K562 (cell line): ENCODE results near the gene GNPTAB. TPM values are rescaled to one million over a fixed set of nuclear protein-coding genes. Genes with fewer than 3 reads are reported as not detected.
A peak's percentile ranks its signal among the peaks of the same experiment; 100 is the strongest.

Experiments used
- ADNP ChIP-seq: fragments of 200-800 bp; sonication (Bioruptor generic); IDR thresholded peaks from 2 replicates; pipeline ENCODE4 v1.6.1; 2016; ENCODE audit warnings: missing genetic modification characterization, missing compliant biosample characterization
- ARID1B ChIP-seq: fragments of 450-650 bp; IDR thresholded peaks from 2 replicates; pipeline ENCODE4 v1.6.1; 2016; ENCODE audit warnings: antibody characterized with exemption, mild to moderate bottlenecking, inconsistent platforms
- ARID3A ChIP-seq: IDR thresholded peaks from 2 replicates; pipeline ENCODE4 v1.6.1; 2012; ENCODE audit warnings: low read depth, low read length, improper control_type of control experiment, borderline replicate concordance
- CBFA2T2 ChIP-seq: fragments of 450-650 bp; conservative IDR thresholded peaks from 2 replicates; pipeline ENCODE4 v1.6.1; 2017; ENCODE audit warnings: mild to moderate bottlenecking
- DLX4 ChIP-seq: fragments of 250-450 bp; sonication (Bioruptor Pico); IDR thresholded peaks from 2 replicates; pipeline ENCODE4 v1.6.1; 2021; ENCODE audit warnings: mild to moderate bottlenecking
- E4F1 ChIP-seq: fragments of 250-450 bp; sonication (Bioruptor Pico); IDR thresholded peaks from 2 replicates; pipeline ENCODE4 v1.5.0; 2021; ENCODE audit warnings: mild to moderate bottlenecking, borderline replicate concordance
- FOS ChIP-seq: IDR thresholded peaks from 3 replicates; pipeline ENCODE4 v1.6.1; 2011; ENCODE audit not compliant: insufficient read length; ENCODE audit errors: extremely low read depth
- HES1 ChIP-seq: fragments of 450-650 bp; IDR thresholded peaks from 2 replicates; pipeline ENCODE4 v1.6.1; 2016; ENCODE audit warnings: low read depth, mild to moderate bottlenecking, moderate library complexity
- L3MBTL2 ChIP-seq: fragments of 450-650 bp; IDR thresholded peaks from 2 replicates; pipeline ENCODE4 v1.6.1; 2016; ENCODE audit warnings: mild to moderate bottlenecking, moderate library complexity
- MAFG ChIP-seq: fragments of 450-650 bp; conservative IDR thresholded peaks from 2 replicates; pipeline ENCODE4 v1.6.1; 2016; ENCODE audit warnings: missing genetic modification characterization, missing compliant biosample characterization
- MNT ChIP-seq, 2 experiments: fragments of 450-650 bp; conservative IDR thresholded peaks; 2 replicates each; pipeline ENCODE4 v1.6.1; 2017; ENCODE audit warnings: mild to moderate bottlenecking in 2 of 2, moderate library complexity in 2 of 2
- MTA2 ChIP-seq: fragments of 450-650 bp; IDR thresholded peaks from 2 replicates; pipeline ENCODE4 v1.6.1; 2016; ENCODE audit warnings: low read depth
- MYBL2 ChIP-seq, 2 experiments: fragments of 450-650 bp in 1 of 2; sonication (generic) in 1 of 2; formaldehyde crosslinking in 1 of 2; IDR thresholded peaks; 2 replicates each; pipeline versions ENCODE4 v1.6.1 to v1.8.1; 2017 to 2022; ENCODE audit warnings: borderline replicate concordance in 1 of 2, inconsistent platforms in 1 of 2, low read depth in 1 of 2, mild to moderate bottlenecking in 1 of 2, missing genetic modification reagents in 1 of 2, moderate library complexity in 1 of 2
- SMARCE1 ChIP-seq: fragments of 450-650 bp; IDR thresholded peaks from 2 replicates; pipeline ENCODE4 v1.7.1; 2016; ENCODE audit warnings: mild to moderate bottlenecking
- TEAD1 ChIP-seq, 2 experiments: fragments of 450-650 bp in 1 of 2; sonication (generic) in 1 of 2; formaldehyde crosslinking; IDR thresholded peaks; 2 replicates each; pipeline versions ENCODE4 v1.4.0 to v1.8.0; 2020 to 2022; ENCODE audit warnings: mild to moderate bottlenecking in 2 of 2, missing genetic modification reagents in 1 of 2
- THAP12 ChIP-seq: fragments of 250-450 bp; sonication (Bioruptor Pico); IDR thresholded peaks from 2 replicates; pipeline ENCODE4 v1.9.0; 2021; ENCODE audit warnings: mild to moderate bottlenecking, inconsistent platforms
- TRIM24 ChIP-seq, 2 experiments: fragments of 450-650 bp; IDR thresholded peaks; 2 replicates each; pipeline ENCODE4 v1.6.1; 2016
- ZBED1 ChIP-seq: IDR thresholded peaks from 2 replicates; pipeline ENCODE4 v1.6.1; 2014
- ZNF24 ChIP-seq: fragments of 450-650 bp; IDR thresholded peaks from 2 replicates; pipeline ENCODE4 v1.6.1; 2016
- ZNF316 ChIP-seq: fragments of 450-650 bp; IDR thresholded peaks from 2 replicates; pipeline ENCODE4 v1.6.1; 2016
- polyA plus RNA-seq, 8 experiments: library from polyadenylated mRNA; depleted of rRNA in 4 of 8; stranded (reverse) in 5 of 8; unstranded in 3 of 8; fragments of >200 nt; fragmentation: Nextera tagmentation in 2 of 8; fragmentation: Illumina TruSeq in 1 of 8; extraction: Ambion mirVana in 2 of 8; extraction: Trizol in 1 of 8; gene quantifications; 2 replicates each; pipeline versions ENCODE4 v1.2.1 to v1.2.3, GENCODE V29; 2011 to 2014; ENCODE audit warnings: inconsistent platforms in 1 of 8, missing spikeins in 1 of 8
- total RNA-seq, 7 experiments: library from RNA; depleted of rRNA in 6 of 7; stranded (reverse); fragments of >200 nt in 6 of 7; fragmentation: Illumina TruSeq in 2 of 7; extraction: Trizol in 2 of 7; gene quantifications; 2 replicates each; pipeline versions ENCODE4 v1.2.1 to v1.2.3, GENCODE V29; 2011 to 2021; ENCODE audit warnings: low replicate concordance in 1 of 7

The GNPTAB gene
- total and polyA plus RNA-seq, 9 of the 15 experiments (the other 6 are each of a cell fraction or from before 2014, with no cell fraction given): 5.9 to 23.2 (median 19.3) TPM

GRCh38 chr12:101793401-101793800, 37.4 kb downstream of the GNPTAB start (continued):
- TF ChIP-seq DLX4: no peak
- peak; percentile 87 for TF ChIP-seq SMARCE1
- 0 out of 4 replicates have a peak, but pooled peaks of 1 of the 2 experiments have one; percentile 37 for TF ChIP-seq TRIM24 (IDR thresholded peaks at IDR 0.05)
- TF ChIP-seq ADNP: 0 out of 2 replicates have a peak, but pooled peaks have one; percentile 8
- TF ChIP-seq THAP12: no peak
- TF ChIP-seq E4F1: no peak
- peak; percentile 65 for TF ChIP-seq CBFA2T2
- TF ChIP-seq FOS: peak; percentile 24
- TF ChIP-seq ARID1B: peak; percentile 91
- peak; percentile 69 for TF ChIP-seq MTA2
- TF ChIP-seq ZNF24: peak; percentile 72
- TF ChIP-seq MYBL2 (IDR thresholded peaks at IDR 0.05; ENCODE audit: low read depth): no peak
- TF ChIP-seq MYBL2 (CRISPR knock-in tag; IDR thresholded peaks at IDR 0.05; ENCODE audit: borderline replicate concordance): no peak
- TF ChIP-seq MNT (conservative IDR thresholded peaks at IDR 0.05): peak; percentile 32 to 68; a peak in 2 of 4 replicates
- peak; percentile 58 to 87; a peak in 3 of 4 replicates for TF ChIP-seq TEAD1 (CRISPR knock-in tag; IDR thresholded peaks at IDR 0.05)
- peak; percentile 70 for TF ChIP-seq HES1
- TF ChIP-seq L3MBTL2: peak; percentile 59; the same call in 1 of the 2 replicates
- TF ChIP-seq ZNF316: peak; percentile 40; the same call in 1 of the 2 replicates
- no peak for TF ChIP-seq ZBED1
- 0 out of 2 replicates have a peak, but pooled peaks have one; percentile 27 for TF ChIP-seq ARID3A
- peak; percentile 69 for TF ChIP-seq MAFG (tag)
